ENCODE data around the gene STAT3.

GRCh38 chr17:42347606-42348005 lies 40.6 kb downstream of the STAT3 start:
- TF ChIP-seq ZNF274 (IDR thresholded peaks at IDR 0.05; ENCODE audit: low read depth, low read length) (no peak), SUZ12 (IDR thresholded peaks at IDR 0.05; ENCODE audit: extremely low read depth, insufficient read depth, insufficient read length) (no peak), YY1 (IDR thresholded peaks at IDR 0.05; ENCODE audit: insufficient read depth, insufficient read length) (no peak)

Data from NT2/D1 (cell line).